ENCODE results near the gene SLC6A6. TPM values are rescaled to one million over a fixed set of nuclear protein-coding genes. Genes with fewer than 3 reads are reported as not detected.

SLC6A6 gene
- total RNA-seq, 1 experiment from 2014 or later = 211 TPM

- no peak for TF ChIP-seq ATF3 (CRISPR knock-in tag; conservative IDR thresholded peaks at IDR 0.05)
- no peak for TF ChIP-seq USF1 (CRISPR knock-in tag; IDR thresholded peaks at IDR 0.05)
Observed at GRCh38 chr3:14446988-14447570, 44.7 kb downstream of the SLC6A6 start (continued).

GRCh38 chr3:14448063-14448462 lies 45.7 kb downstream of the SLC6A6 start:
- TF ChIP-seq JUN (CRISPR knock-in tag; IDR thresholded peaks at IDR 0.05) = no peak
- TF ChIP-seq, protein P1, sequence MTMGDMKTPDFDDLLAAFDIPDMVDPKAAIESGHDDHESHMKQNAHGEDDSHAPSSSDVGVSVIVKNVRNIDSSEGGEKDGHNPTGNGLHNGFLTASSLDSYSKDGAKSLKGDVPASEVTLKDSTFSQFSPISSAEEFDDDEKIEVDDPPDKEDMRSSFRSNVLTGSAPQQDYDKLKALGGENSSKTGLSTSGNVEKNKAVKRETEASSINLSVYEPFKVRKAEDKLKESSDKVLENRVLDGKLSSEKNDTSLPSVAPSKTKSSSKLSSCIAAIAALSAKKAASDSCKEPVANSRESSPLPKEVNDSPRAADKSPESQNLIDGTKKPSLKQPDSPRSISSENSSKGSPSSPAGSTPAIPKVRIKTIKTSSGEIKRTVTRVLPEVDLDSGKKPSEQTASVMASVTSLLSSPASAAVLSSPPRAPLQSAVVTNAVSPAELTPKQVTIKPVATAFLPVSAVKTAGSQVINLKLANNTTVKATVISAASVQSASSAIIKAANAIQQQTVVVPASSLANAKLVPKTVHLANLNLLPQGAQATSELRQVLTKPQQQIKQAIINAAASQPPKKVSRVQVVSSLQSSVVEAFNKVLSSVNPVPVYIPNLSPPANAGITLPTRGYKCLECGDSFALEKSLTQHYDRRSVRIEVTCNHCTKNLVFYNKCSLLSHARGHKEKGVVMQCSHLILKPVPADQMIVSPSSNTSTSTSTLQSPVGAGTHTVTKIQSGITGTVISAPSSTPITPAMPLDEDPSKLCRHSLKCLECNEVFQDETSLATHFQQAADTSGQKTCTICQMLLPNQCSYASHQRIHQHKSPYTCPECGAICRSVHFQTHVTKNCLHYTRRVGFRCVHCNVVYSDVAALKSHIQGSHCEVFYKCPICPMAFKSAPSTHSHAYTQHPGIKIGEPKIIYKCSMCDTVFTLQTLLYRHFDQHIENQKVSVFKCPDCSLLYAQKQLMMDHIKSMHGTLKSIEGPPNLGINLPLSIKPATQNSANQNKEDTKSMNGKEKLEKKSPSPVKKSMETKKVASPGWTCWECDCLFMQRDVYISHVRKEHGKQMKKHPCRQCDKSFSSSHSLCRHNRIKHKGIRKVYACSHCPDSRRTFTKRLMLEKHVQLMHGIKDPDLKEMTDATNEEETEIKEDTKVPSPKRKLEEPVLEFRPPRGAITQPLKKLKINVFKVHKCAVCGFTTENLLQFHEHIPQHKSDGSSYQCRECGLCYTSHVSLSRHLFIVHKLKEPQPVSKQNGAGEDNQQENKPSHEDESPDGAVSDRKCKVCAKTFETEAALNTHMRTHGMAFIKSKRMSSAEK (CRISPR knock-in tag; IDR thresholded peaks at IDR 0.05; ENCODE audit: borderline replicate concordance) = no peak
- no peak for TF ChIP-seq EMX1 (CRISPR knock-in tag; IDR thresholded peaks at IDR 0.05)
- no peak for TF ChIP-seq ELF4 (CRISPR knock-in tag; IDR thresholded peaks at IDR 0.05; ENCODE audit: low read depth)
- TF ChIP-seq MXD4 (CRISPR knock-in tag; IDR thresholded peaks at IDR 0.05; ENCODE audit: borderline replicate concordance) = no peak
- TF ChIP-seq RORB (CRISPR knock-in tag; IDR thresholded peaks at IDR 0.05) = no peak
- no peak for TF ChIP-seq ETV6 (CRISPR knock-in tag; IDR thresholded peaks at IDR 0.05)
- TF ChIP-seq, protein P2, sequence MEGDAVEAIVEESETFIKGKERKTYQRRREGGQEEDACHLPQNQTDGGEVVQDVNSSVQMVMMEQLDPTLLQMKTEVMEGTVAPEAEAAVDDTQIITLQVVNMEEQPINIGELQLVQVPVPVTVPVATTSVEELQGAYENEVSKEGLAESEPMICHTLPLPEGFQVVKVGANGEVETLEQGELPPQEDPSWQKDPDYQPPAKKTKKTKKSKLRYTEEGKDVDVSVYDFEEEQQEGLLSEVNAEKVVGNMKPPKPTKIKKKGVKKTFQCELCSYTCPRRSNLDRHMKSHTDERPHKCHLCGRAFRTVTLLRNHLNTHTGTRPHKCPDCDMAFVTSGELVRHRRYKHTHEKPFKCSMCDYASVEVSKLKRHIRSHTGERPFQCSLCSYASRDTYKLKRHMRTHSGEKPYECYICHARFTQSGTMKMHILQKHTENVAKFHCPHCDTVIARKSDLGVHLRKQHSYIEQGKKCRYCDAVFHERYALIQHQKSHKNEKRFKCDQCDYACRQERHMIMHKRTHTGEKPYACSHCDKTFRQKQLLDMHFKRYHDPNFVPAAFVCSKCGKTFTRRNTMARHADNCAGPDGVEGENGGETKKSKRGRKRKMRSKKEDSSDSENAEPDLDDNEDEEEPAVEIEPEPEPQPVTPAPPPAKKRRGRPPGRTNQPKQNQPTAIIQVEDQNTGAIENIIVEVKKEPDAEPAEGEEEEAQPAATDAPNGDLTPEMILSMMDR (IDR thresholded peaks at IDR 0.05) = no peak
- DNase-seq (ENCODE audit: low spot score) (no peak), ATAC-seq (no peak)
- peaks cover 12% of the 10 kb centered on the region for H3K9me3 Mint-ChIP-seq
- H3K36me3 Mint-ChIP-seq = peaks cover 79% of the 10 kb centered on the region
- peak overlapping the region; percentile 64; the same call in 1 of the 2 replicates for H3K27ac Mint-ChIP-seq
- ChIA-PET CTCF (no interaction called here), POLR2A (no interaction called here)
- no peak overlapping the region for H3K4me3 Mint-ChIP-seq
- no peaks in the 10 kb centered on the region for H3K27me3 Mint-ChIP-seq (ENCODE audit: low read depth)
- no peaks in the 10 kb centered on the region for H3K4me1 Mint-ChIP-seq

DNA sequence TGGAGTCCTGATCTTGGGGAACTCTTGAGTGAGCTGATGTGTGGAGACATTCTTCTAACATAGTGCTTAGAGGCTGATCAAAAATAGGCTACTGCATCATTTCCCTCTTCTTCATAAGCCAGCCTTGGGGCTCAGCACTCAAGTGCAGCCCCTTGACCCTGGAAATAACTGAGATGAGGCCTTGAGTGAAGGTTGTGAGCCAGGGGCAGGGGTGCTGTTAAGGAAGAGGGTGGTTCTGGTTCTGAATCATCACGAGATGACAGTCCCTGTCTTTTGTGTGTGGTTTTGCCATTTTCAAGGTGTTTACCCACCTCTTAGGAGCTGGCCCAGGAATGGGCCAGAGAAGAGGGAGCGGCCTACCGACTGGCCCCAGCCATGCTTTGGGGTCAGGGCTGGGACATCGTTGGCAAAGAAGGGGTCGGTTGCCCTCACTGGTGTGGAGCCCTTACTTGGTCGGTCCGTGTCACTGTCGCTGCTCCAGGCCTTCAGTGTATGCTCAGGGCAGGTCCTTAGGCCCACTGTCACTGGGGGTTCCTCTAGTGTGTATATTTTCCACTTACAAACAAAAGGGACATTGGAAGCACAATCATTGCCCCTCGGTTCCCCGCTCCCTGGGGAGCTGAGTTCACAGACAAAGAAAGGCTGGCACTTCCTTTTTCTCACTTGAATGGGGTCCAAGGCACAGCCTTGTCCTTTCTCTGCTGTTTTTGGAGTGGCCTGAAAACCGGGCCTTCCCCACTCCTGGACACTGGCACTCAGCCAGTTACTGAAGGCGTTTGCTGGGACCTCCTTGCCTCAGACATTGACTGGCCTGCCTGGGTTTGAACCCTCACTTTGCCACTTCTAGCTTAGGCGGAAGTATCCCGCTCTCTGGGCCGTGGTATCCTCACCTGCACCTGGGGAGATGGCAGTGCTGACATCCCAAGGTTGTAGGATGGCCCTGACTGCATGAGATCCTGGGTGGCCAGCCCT lies 46.6 kb downstream of the SLC6A6 start:
- peaks cover 84% of the 10 kb centered on the region for H3K36me3 Mint-ChIP-seq
- TF ChIP-seq, protein P3, sequence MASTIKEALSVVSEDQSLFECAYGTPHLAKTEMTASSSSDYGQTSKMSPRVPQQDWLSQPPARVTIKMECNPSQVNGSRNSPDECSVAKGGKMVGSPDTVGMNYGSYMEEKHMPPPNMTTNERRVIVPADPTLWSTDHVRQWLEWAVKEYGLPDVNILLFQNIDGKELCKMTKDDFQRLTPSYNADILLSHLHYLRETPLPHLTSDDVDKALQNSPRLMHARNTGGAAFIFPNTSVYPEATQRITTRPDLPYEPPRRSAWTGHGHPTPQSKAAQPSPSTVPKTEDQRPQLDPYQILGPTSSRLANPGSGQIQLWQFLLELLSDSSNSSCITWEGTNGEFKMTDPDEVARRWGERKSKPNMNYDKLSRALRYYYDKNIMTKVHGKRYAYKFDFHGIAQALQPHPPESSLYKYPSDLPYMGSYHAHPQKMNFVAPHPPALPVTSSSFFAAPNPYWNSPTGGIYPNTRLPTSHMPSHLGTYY (CRISPR knock-in tag; IDR thresholded peaks at IDR 0.05) = no peak
- peaks cover 12% of the 10 kb centered on the region for H3K9me3 Mint-ChIP-seq
- no peak for DNase-seq (ENCODE audit: low spot score)
- H3K4me1 Mint-ChIP-seq = no peaks in the 10 kb centered on the region
- H3K27me3 Mint-ChIP-seq (ENCODE audit: low read depth) = no peaks in the 10 kb centered on the region
- peak overlapping the region; percentile 64 for H3K27ac Mint-ChIP-seq
- POLR2A ChIA-PET = no interaction called here
- no peak overlapping the region for H3K4me3 Mint-ChIP-seq
- no peak for ATAC-seq
- CTCF ChIA-PET = no interaction called here
